GM15510 (cell line): ENCODE results near the gene PGLYRP2.

Experiments used
- POLR2A ChIP-seq: IDR thresholded peaks from 3 replicates; pipeline ENCODE4 v1.6.1; 2011; ENCODE audit warnings: borderline replicate concordance; ENCODE audit not compliant: insufficient read length; ENCODE audit errors: extremely low read depth

Gene PGLYRP2

GRCh38 chr19:15466851-15467733 lies 12.2 kb downstream of the PGLYRP2 start:
- TF ChIP-seq POLR2A, result no peak

DNA sequence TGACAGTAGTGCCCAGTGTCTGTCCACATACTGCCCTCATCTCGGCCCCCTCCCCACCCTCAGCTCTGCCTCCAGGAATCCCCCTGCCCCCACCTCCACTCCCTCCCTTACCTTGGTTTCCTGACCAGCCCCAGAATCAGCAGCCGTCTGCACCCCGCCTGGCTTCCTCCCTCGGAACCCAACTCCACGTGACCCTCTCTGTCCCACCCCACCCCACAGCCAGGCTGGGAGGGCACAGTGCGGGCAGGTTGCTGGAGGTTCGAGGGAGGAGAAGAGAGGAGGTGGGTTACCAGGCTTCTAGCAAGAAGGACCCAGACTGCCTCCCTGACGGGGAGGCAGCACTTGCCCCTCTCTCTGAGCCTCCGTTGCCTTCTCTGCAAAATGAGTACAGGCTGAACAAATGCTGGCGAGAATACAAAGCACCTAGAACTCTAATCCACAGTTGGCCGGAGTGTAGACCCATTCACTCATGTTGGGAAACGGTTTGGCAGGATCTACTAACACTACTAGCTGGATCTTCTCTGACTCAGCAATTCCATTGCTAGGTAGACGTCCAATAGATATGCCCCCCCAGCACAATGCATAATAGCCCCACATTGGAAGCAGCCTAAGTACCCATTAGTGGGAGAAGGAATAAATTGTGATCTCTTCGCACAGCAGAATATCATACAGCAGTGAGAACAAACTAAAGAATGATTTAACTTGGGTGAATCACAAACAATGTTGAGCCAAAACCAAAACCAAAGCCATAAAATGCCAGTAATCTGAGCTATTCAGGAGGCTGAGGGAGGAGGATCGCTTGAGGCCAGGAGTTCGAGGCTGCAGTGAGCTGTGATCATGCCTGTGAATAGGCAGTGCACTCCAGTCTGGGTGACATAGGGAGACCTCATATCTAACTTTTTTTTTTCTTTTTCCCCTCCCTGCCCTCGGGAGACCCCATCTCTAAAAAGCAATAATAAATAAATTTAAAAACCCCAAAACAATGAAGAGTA lies 14.6 kb downstream of the PGLYRP2 start, which contains the start of gene RASAL3:
Gene RASAL3, minus strand, starts transcription at position 151 of the 992 bp plus-strand sequence. CDS start 186 bp downstream, outside the sequence.
- TF ChIP-seq POLR2A, result peak; percentile 70

GRCh38 chr19:15463861-15464371 lies 15.4 kb downstream of the PGLYRP2 start:
- peak; percentile 64 for TF ChIP-seq POLR2A

GRCh38 chr19:15461694-15462093 lies 17.6 kb downstream of the PGLYRP2 start:
- TF ChIP-seq POLR2A, result no peak

DNA sequence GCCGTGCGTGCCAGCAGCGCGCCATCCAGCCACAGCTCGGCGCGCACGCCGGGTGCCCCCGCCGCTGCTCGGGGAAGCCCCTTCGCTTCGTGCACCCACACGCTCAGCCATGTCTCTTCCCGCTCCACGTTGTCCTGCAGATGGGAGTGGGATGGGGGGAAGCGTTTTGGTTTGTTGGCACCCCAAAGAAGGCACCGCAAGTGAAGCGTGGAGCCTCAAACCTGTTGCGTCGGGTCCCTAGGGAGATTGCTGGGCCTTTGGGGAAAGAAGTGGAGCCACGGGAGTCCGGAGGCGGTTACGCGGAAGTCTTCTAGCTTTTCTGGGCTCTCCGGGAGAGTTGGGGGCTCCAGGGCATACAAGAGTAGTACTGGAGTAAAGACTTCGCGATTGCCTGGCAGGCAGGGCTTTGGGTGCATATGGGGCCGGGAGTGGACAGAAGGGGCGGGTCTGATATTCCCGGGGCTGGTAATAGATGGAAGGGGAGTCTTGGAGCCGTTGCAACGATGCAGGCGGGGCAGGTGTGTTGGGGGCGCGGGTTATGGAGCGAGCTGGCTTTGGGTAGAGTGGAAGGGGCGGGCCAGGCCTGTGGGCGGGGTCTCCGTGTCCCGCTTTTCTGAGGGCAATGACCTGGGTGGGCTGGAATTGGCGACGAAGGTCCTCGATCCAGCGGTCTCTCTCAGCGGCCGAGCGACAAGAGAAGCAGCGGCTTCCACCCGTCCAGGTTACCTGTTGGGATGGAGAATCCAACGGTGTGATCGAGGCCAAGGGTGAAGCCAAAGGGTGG lies 21.4 kb downstream of the PGLYRP2 start:
- no peak for TF ChIP-seq POLR2A

DNA sequence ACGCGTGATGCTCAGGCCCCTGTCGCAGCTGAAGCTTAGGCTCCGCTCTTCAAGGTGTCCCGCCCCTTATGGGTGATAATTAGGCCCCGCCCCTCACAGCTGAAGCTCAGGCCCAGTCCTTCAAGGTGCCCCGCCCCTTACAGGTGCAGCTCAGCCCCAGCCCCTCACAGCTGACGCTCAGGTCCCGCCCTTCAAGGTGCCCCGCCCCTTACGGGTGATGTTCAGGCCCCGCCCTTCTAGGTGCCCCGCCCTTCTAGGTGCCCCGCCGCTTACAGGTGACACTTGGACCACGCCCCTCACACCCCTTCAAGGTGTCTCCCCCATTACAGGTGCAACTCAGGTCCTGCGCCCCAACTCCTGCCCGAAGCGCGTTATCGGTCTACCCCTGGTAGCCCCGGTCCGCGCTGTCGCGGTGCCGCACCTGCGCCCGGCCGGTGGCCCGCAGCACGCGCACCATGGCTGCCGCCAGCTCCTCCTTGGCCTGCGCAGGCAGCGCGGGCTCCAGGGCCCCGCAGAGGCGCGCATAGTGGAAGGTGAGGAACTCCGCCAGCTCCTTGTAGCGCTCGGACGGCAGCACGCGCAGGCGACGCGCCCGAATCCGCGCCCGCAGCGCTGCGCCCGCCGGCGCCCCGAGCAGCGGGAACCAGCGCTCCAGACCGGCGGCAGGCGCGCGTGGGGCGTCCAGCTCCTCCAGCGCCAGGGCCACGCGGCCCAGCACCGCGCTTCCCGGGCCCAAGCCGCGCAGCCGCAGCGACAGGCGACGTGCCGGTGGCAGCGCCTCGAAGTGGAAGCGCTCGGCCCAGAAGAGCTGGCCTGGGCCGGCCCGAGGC lies 22.2 kb downstream of the PGLYRP2 start:
- TF ChIP-seq POLR2A, result no peak

DNA sequence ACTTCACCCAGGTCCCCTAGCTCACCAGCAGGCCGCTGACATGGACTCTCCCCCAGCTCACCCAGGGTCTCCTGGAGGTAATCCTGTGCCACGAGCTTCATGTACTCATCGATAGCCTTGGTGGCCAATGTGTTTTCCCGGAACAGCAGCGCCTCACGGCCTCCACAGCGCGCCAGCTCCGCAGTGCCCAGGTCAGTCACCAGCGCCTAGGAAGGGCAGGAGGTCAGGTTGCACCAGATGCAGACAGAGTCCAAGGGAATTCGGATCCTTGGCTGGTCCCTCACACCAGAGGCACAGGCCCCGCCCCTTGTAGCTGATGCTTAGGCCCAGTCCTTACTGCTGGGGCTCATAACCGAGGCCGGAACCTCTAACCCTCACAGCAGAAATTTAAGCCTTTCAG lies 22.9 kb downstream of the PGLYRP2 start:
- TF ChIP-seq POLR2A, result no peak

DNA sequence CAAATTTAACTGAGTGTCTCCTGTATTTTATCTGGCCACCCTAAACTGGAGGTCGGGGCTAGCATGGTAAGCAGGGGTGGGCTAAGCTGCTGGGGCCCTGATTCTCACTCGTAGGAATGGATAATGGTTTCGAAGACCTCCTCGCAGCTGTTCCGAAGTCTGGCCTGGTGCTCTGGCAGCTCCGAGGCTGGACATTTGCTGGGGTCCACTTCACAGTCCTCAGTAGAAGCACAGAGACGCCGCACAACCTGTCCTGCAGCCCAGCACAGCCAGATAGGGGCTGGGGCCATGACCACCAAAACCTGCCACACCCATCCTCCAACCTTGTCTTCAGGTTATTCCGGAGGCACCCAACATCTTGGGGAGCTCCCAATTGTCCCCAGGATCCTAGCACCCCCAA lies 23.3 kb downstream of the PGLYRP2 start:
- no peak for TF ChIP-seq POLR2A

- no peak for TF ChIP-seq POLR2A
These were observed 25.1 kb downstream of the PGLYRP2 start for GRCh38 chr19:15453906-15454860.

DNA sequence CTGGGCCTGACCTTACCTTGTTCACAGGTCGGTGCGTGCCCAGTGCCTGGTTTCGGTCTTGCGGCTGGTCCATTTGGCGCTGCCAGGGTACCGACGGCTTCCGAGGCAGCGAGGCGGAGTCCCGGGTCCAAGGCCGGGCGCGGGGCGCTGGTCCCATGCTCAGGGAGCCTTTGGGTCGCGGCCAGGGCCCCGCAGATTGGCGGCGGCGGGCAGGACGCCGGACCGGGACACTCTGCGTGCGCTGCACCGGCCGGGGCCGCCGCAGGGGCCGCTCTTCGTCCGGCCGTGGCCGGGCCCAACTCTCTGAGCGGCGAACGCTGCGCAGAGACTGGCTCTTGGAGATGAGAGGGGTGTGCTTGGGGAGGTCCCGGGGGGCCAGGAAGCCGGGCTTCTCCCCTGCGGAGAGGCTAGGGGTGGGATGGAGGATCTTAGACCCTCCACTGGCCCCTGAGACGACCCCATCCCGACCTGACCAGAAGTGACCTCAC lies 26.2 kb downstream of the PGLYRP2 start:
- no peak for TF ChIP-seq POLR2A

- TF ChIP-seq POLR2A, result no peak
These were observed 26.9 kb downstream of the PGLYRP2 start for GRCh38 chr19:15452111-15453047.

- TF ChIP-seq POLR2A, result no peak
These were observed 28.8 kb downstream of the PGLYRP2 start for GRCh38 chr19:15450528-15450890.
